CD4-positive, alpha-beta T cell treated with Interleukin-1 beta for 1 hour (primary cell): ENCODE results near the gene VPS8.
"Not testable (repeated sequence)": the region's sequence is repeated elsewhere in the genome, so short reads cannot be mapped to it uniquely, and the experiment has no call there.

Source experiments
- DNase-seq, 2 donors: peaks; one replicate each; pipeline ENCODE4 v3.0.0-alpha.2; 2020 to 2022

VPS8 gene

DNA sequence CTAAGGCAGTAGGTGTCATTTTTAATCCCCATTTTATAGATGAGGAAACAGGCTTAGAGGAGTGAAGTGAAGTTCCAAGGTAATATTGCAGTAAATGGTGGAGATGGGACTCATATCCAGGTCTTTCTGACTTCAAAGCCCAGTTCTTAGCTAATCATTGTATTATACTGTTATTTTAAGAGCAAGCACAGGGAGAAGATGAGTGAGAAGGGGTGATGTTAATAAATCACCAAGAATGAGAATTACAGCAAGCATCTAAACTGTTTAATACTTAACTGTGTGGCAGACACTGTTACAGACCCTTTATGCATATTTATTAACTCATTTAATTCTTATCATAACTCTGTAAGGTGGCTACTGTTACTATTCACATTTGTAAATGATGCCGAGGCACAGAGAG is 61.2 kb downstream of the VPS8 start:
- DNase-seq = no peak

DNA sequence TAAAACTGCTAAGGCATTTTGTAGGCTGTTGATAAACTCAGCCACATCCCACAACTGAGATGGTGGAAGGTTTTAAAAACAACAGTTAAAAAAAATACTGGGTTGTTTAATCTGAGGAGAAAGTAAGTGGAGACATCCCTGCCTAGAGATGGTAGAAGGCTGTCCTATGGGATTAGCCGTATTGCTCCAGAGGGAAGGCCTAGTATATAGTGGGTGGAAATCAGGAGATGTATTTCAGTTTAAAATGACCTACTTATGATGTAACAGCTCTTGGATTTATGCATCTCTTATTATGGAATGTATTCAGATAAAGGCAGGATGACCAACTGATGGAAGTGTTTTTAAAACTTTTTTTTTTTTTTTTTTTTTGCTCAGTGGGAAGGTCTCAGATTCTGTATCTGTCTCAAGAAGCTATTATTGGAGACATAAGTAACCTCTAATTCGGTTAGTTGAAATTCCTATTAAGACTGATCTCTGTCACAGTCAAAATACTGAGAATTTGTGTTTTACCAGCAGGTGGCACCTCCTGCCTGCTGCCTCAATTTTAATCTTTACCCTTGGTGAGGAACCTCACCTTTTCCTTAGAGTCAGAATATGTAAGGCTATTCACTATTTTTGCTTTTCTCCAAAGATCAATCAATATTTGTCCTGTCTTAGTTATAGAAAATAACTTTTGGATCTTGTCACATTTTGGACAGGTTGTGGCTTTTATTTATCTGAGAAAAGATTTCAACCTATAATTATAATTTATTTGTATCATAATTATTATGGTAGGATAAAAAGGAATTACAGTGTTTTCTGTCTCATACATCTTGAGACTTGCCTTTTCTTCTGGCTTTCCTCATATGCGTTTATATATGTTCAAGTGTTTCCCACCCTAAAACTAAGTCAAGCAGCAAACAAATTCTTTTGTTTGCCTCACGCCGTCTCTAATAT is 63.0 kb downstream of the VPS8 start:
- peak in 1 of 2 donors; percentile 14 for DNase-seq

DNA sequence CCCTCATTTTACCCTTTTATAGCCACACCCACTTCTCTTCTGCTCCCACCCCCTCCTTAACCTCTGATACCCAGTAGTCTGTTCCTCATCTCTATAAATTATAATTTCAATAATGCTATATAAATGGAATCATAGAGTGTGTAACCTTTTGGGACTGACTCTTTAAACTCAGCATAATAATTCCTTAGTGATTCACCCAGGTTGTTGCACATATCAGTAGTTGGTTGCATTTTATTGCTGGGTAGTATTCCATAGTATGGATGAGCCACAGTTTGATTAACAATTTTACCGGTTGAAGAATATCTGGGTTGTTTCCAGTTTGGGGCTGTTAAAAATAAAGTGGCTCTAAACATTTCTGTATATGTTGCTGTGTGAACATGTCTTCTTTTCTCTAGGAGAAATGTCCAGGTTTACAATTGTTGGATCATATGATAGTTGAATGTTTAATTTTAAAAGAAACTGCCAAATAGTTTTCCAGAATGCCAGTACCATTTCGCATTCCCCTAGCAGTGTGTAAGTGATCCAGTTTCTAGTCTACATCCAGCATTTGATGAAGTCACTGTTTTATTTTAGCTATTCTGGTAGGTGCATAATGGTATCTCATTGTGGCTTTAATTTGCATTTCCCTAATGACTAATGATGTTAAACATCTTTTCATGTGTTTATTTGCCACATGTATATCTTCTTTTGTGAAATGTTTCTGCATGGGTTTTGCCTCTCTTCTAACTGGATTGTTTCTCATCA is 68.5 kb downstream of the VPS8 start:
- DNase-seq = no peak

DNA sequence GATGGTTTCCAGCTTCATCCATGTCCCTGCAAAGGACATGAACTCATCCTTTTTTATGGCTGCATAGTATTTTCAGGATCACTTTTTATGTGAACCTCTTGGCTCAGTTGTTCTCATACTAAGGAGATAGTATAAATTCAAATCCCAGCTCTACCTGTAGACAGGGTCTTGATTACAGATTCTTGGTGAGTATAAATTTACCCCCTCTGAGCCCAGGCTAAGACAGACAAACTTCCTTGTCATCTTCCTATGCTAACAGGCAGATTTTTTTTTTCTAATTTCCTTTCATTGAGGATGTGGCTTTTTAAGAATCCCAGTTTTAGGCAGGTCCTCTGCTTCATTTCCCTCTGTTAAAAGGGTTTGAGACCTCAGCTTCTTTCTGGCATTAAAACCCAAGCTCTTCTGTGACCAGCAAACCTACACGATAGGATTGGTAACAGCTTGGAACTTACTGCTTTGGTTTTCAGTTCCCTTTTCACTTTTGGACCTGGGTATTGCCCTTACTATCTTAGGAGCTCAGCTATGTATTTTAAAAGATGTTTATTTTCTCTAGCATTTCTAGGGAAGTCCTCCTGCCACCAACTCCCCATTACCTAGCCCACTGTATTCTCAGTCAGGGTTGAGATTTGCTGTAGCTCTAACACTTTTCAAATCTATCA is 72.5 kb downstream of the VPS8 start:
- no peak for DNase-seq

DNA sequence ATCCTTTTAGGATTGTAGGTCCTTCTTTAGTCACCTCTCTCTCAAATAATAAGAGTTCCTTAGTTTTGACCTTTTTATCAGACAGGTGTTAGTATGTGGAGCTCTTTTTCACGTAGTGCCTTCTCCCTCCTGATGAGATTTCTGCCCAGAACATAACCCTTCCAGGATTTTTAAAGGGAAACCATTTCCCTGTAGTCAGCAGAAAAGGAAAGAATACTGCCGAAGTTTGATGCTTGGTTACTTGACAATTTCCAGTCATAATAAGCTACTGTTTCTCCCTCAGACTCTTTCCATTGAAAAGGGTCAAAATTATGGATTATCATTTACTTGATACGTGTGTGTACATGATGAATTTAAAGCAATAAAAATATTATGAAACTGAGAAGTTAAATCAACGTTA is 73.1 kb downstream of the VPS8 start:
- DNase-seq = no peak

DNA sequence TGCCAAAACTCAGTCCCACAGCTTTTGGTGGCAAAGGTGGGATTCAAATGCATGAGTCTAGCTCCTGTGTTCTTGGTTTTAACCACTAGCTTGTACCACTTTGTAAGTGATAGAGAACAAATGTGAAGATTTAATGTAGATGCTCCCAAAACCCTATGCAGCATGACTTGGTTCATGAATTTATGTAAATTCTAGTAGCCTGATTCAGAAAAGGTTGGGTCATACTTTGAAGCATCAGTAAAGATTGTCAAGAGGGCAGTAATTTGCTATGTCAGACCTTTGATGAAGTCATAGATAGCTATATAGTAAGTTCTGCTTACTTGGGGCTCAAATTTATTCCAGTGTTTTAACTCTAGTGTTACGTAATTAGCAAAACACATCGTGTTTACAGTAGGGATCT is 75.6 kb downstream of the VPS8 start:
- no peak for DNase-seq

DNA sequence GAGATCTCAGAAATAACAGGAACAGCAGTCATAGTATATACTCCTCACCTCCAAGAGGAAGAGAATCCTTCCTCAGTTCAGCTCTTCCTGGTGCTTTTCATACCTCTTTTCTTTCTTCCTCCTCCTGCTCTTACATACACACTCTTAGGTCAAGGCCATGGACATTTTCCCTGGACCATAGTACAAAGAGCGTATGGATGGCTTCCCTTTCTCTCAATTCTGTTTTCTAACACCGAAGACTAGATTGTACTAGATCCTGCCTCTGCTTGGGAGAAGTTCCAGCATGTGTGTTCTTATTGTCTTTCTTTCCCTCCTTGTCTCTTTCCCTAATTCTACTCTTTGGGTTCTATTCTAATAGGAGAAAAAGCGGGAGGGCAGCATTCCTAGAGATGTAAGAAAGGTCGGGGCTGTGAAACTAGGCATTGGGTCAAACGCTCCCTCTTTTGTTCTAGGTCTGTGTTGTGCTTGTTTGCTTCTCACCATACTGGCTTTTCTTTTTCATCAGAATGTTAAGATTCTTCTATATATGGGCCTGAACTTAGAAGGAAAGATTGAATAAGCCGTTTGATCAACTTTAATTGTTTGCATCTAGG is 77.4 kb downstream of the VPS8 start:
- DNase-seq = no peak

DNA sequence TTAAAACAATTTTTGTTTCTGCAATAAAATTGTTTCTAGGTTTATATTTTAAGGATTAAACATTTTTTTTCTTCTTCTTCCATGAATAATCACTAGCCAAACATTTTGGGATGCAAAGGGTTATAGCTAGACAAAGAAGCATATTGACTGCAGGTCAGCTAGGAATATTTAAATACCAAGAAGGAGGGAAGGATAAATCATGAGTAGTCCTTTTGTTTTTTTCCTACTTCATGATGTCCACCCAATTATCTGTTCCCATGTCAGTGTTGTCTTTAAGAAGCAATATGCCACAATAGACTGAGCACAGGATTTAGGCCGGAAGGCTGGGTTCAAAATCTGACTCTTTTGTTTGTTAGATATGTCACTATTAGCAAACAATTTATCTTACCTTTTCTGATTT is 82.1 kb downstream of the VPS8 start:
- no peak for DNase-seq

DNA sequence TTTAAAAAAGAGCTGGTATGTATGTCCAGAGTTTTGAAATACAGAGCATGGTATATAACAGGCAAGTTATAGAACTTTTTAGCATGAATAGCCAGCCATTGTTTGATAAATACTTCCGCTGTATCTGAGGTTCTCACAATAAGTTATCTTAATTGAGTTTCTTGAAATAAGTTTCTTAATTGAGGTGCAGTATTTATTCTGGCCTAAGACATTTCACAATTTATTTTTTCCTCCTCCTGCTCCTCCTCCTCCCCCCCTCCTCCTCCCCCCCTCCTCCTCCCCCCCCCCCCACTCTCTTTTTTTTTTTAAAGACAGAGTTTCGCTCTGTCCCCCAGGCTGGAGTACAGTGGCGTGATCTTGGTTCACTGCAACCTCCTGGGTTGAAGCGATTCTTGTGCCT is 83.4 kb downstream of the VPS8 start:
- DNase-seq = no peak

DNA sequence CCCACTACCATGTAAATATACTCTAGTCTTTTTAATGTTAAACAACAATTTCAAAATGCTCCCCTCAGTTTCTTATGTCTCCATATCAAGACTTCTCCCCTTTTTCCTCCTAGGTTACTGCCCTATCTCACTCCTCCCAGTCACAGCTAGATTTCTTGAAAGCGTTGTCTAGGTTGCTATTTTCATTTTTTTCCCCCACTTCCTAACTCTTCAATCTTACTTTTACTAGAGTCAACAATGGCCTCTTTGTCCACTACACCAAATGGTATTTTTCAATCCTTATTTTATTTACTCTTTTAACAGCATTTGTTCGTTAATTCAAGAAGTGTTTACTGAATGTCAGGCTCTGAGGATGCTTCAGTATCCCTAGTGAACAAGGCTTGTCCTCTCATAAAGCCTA is 84.4 kb downstream of the VPS8 start:
- no peak for DNase-seq

DNA sequence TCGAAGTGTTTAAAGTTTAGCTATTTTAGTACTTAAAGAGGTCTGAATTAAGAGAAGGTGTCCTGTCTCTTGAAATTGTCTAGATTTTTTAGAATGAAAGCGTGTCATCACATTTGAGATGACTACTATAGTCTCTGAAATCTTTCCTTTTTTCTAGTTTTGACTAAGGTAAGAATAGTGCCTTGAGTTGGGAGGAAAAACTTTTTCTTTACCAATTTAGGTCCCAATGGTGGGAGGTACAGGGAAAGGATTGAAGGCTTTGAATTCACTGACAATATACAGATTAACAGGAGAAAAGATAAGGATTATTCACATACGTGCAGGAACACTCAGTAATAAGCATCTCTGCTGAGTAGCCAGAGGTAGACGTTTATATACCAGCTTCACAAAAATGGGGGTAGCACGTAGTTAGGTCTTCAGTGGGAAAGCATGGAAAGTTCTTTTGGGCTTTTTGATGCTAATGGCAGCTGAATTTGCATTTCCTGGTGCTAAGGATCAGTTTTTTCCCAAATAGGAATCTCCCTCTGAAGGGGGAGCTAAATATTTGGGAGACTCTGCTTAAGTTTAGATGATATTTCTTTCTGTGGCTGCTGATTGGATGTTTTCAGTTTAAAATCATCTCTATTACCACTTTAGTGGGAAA is 88.1 kb downstream of the VPS8 start:
- DNase-seq = no peak

DNA sequence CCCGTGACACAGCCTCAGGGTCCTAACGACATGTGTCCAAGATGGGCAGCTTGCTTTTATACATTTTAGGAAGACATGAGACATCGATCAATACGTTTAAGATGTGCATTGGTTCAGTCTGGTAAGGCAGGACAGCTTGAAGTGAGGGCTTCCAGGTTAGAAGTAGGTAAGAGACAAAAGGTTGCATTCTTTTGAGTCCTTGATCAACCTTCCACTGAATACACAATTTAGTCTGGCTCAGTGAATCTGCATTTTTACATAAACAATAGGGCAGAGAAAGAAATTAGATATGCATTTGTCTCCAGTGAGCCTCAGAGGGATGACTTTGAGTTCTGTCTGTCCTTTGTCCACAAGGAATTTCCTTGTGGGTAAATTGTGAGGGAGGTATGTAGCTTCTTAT is 95.1 kb downstream of the VPS8 start:
- DNase-seq = not testable (repeated sequence)

DNA sequence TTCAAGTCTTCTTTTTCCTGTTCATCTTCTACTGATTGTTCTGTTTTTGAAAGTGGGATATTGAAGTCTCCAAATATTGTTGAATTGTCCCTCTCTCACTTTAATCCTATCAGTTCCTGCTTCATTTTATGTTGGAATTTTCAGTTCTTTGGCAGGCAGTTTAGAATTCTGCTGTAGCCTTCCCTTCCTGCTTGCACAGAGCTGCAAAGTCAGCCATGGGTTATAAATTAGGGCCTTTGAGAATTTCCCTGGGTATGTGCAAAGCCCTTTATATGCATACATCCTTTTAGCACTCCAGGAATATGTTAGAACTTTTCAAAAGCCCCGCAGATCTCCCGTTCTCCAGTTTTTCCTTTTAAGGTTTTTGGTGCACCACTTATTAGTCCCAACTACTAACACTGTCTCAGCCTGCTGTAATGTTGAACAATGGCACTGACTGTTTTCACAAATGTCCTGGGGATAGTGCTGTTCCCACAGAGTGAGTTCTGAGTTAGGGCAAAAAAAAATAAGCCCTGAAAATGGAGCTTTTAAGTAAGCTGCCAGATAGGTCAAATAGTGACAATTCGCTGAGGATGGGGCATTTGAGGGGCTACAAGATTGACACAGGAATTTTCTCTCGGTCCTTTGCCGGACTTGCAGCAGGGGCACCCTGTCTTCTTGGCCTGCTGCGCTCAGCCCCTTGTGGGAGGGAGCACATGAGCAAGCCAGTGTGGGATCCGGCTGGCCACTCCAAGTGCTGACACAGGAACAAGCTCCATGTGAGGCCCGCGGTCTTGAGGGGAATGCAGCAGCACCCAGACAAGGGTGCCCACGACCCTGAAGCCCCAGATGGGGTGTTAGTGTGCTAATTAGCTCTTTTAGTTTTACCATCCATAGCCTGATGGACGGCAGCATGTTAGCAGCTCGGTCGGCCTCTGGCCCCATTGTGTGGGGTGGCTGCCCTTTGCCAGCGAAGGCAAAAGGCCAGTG is 96.0 kb downstream of the VPS8 start:
- no peak for DNase-seq

DNA sequence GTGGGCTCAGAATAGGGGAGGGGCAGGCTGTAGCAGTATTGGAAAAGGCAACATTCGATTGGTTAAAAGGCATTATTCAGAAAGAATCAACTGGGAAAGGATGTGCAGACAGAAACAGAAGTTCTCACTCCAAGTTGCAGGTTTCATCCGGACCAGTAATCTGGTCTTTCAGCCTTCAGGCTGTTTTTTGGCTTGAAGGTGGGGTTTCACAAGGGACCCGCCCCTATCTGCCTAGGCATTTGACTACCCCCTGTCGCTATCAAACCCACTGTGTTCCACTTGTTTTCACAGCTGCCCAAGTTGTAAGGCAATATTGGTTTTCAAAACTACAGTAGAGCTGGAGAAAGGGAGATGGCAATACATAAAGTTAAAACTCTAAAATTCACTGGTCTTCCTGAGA is 96.9 kb downstream of the VPS8 start:
- no peak for DNase-seq

DNA sequence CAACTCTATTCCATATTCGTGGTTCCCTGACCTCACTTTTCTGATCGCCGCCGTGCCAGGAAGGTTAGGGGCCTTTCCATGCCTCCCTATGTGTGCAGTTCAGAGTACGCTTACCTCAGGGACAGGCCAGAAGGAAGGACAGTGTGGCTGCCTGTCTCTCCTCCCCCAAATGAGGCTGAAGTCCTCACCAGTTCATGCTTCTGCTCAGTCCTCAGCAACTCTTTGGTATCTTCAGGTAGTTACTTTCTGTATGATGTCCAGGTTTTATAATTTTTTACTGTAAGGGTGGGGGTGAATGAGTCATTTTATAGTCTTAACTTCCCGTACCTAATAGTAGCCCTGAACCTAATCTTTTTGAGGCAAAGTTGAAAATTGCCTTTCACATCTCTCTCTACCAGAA is 98.7 kb downstream of the VPS8 start:
- no peak for DNase-seq

DNA sequence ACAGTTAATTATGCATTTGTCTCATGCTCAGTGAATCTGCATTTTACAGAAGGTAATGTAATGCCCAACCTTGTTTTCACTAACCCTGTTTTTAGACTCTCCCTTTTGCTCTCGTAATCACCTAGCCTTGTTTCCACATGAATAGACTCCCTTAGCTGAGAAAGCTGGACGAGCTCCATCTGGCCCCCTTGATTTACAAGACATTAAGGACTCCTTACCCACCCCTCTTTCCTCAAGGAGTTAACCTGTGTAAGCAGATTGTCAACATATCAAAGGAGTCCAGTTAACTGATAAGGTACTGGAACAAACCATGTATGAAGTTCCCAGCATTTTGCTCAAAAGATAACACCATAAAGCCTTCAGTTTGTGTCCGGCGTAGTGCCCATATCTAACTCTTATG is 99.6 kb downstream of the VPS8 start:
- no peak for DNase-seq

DNA sequence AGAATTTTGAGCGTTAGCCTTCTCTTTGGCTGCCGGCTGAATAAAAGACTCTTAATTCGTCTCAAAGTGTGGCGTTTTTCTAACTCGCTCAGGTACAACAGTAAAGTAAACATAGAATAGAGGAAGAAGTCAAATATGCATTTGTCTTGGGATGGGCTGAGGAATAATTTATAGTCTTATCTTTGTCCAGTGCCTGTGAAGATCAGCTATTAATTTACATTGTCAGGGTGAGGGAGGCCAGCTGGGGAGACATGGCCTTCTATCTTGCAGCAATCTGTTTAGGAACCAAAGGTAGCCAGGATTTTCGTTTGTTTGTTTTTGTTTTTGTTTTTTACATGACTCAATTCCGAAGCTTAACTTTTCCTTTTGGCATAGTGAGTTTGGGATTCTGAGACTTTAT is 100.2 kb downstream of the VPS8 start:
- no peak for DNase-seq

DNA sequence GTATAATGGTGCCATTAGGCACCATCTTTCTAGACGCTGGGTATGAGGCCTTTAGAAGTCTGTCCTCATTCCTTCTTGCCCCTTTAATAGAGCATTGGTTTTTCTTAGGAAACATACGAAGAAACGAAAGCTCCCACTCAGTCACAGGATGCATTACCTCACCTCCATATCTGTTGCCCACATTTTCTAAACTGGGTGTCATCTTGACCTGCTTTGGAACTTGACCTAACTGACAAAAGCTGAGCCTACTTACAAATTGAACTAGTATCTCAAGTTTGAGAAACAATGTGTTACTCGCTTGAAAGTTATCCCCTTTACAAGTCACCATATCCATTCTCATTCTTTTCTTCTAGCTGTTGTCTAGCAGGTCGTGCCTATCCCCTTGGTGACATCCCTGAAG is 102.7 kb downstream of the VPS8 start:
- DNase-seq = no peak

DNA sequence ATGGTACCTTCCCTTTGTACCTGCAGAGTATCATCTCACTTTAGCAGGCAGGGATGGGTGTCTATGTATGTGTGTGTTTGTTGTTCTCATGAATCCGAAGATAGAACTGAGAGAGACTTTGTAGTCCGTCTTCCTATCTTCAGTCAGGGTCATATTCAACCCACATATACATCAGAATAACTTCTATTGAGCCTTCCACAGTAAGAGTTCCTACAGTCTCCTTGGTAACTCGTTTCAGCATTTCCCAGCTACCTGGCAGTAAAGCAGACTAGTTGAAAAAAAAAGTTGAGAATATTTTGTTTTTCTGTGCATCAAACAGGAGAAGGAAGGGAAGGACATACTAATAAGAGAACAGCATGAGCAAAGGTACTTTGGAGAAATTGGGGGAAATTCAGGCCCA is 106.8 kb downstream of the VPS8 start:
- no peak for DNase-seq

DNA sequence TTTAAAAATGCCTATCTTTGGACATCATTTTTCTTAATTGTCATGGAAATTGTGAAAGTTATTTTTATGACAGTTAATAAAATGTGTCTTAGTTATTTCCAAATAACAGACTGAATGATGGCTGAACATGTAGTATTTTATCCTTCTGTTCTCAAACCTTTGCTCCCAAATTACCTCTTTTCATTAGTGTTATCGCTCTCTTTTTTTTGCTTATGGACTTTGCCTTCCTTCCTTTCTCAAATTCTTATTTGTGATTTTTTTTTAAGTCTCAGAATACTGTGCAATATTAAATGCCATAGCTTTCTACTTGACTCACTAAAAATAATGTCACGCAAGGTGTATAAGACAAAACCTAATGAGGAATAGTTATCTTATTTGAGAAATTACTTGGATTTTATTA is 107.7 kb downstream of the VPS8 start:
- no peak for DNase-seq

DNA sequence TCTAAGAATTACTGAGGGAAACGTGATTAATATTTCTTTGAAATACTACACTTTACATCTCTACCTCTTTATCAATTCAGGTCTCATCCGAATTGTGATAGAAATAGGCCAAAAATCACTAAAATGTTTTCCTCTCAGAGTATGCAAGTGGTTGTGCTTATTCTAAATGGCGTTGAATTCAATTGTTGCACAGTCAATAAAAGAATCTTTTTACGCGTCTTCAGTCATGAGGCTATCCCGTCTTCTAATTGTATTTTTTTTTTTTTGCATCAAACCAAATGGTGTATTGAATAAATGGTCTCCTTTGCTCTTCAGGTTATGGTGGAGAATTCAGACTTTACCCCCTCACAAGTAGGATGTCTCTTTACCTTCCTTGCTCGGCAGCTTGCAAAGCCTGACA is 112.6 kb downstream of the VPS8 start:
- no peak for DNase-seq
